ENCODE results near the gene MMEL1.
A peak's percentile ranks its signal among the peaks of the same experiment; 100 is the strongest.

Gene MMEL1

GRCh38 chr1:2642560-2643413, 10.0 kb upstream of the MMEL1 start (continued):
- no peak for TF ChIP-seq ZNF843 (tag by site-specific recombination; IDR thresholded peaks at IDR 0.05)
- TF ChIP-seq HOXD13 (CRISPR knock-in tag; IDR thresholded peaks at IDR 0.05; ENCODE audit: borderline replicate concordance): no peak
- TF ChIP-seq KLF8 (tag by site-specific recombination; IDR thresholded peaks at IDR 0.05): peak; percentile 40; the same call in 1 of the 2 replicates
- TF ChIP-seq ZNF670 (tag by site-specific recombination; IDR thresholded peaks at IDR 0.05; ENCODE audit: low read depth): no peak
- TF ChIP-seq KLF7 (tag by site-specific recombination; IDR thresholded peaks at IDR 0.05; ENCODE audit: borderline replicate concordance): no peak
- TF ChIP-seq, protein P1, sequence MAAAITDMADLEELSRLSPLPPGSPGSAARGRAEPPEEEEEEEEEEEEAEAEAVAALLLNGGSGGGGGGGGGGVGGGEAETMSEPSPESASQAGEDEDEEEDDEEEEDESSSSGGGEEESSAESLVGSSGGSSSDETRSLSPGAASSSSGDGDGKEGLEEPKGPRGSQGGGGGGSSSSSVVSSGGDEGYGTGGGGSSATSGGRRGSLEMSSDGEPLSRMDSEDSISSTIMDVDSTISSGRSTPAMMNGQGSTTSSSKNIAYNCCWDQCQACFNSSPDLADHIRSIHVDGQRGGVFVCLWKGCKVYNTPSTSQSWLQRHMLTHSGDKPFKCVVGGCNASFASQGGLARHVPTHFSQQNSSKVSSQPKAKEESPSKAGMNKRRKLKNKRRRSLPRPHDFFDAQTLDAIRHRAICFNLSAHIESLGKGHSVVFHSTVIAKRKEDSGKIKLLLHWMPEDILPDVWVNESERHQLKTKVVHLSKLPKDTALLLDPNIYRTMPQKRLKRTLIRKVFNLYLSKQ (tag by site-specific recombination; IDR thresholded peaks at IDR 0.05; ENCODE audit: borderline replicate concordance): no peak
- peak; percentile 31; the same call in 1 of the 2 replicates for TF ChIP-seq ZEB2 (tag by site-specific recombination; IDR thresholded peaks at IDR 0.05)
- no peak for TF ChIP-seq ZFP69B (tag by site-specific recombination; IDR thresholded peaks at IDR 0.05)
- TF ChIP-seq ZNF558 (tag by site-specific recombination; IDR thresholded peaks at IDR 0.05): no peak
- no peak for TF ChIP-seq ZNF214 (tag by site-specific recombination; IDR thresholded peaks at IDR 0.05; ENCODE audit: borderline replicate concordance)
- TF ChIP-seq ZNF692 (tag by site-specific recombination; IDR thresholded peaks at IDR 0.05): 0 out of 2 replicates have a peak, but pooled peaks have one; percentile 62
- peak; percentile 62 for TF ChIP-seq CTCF (tag by site-specific recombination; IDR thresholded peaks at IDR 0.05)
- no peak for TF ChIP-seq ZNF175 (tag by site-specific recombination; IDR thresholded peaks at IDR 0.05)
- TF ChIP-seq ZNF311 (tag by site-specific recombination; IDR thresholded peaks at IDR 0.05; ENCODE audit: borderline replicate concordance): no peak
- no peak for TF ChIP-seq ZNF292 (tag by site-specific recombination; IDR thresholded peaks at IDR 0.05; ENCODE audit: borderline replicate concordance, low read depth)
- no peak for TF ChIP-seq SETDB1 (IDR thresholded peaks at IDR 0.05; ENCODE audit: insufficient read length, low read length)
- TF ChIP-seq ZNF394 (tag by site-specific recombination; IDR thresholded peaks at IDR 0.05; ENCODE audit: borderline replicate concordance): no peak
- TF ChIP-seq, protein P2, sequence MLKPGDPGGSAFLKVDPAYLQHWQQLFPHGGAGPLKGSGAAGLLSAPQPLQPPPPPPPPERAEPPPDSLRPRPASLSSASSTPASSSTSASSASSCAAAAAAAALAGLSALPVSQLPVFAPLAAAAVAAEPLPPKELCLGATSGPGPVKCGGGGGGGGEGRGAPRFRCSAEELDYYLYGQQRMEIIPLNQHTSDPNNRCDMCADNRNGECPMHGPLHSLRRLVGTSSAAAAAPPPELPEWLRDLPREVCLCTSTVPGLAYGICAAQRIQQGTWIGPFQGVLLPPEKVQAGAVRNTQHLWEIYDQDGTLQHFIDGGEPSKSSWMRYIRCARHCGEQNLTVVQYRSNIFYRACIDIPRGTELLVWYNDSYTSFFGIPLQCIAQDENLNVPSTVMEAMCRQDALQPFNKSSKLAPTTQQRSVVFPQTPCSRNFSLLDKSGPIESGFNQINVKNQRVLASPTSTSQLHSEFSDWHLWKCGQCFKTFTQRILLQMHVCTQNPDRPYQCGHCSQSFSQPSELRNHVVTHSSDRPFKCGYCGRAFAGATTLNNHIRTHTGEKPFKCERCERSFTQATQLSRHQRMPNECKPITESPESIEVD (tag by site-specific recombination; IDR thresholded peaks at IDR 0.05): no peak
- no peak for TF ChIP-seq ZNF664 (tag by site-specific recombination; IDR thresholded peaks at IDR 0.05)
- no peak for TF ChIP-seq ZNF248 (tag by site-specific recombination; IDR thresholded peaks at IDR 0.05)
- no peak for TF ChIP-seq ZNF571 (tag by site-specific recombination; IDR thresholded peaks at IDR 0.05)
- no peak for TF ChIP-seq YY2 (tag by site-specific recombination; IDR thresholded peaks at IDR 0.05)
- no peak for TF ChIP-seq ZNF660 (tag by site-specific recombination; IDR thresholded peaks at IDR 0.05)
- no peak for TF ChIP-seq ZNF114 (tag by site-specific recombination; IDR thresholded peaks at IDR 0.05)
- TF ChIP-seq ZNF398 (tag by site-specific recombination; IDR thresholded peaks at IDR 0.05): peak; percentile 90
- no peak for TF ChIP-seq ZNF510 (tag by site-specific recombination; IDR thresholded peaks at IDR 0.05; ENCODE audit: insufficient replicate concordance)
- TF ChIP-seq, protein P3, sequence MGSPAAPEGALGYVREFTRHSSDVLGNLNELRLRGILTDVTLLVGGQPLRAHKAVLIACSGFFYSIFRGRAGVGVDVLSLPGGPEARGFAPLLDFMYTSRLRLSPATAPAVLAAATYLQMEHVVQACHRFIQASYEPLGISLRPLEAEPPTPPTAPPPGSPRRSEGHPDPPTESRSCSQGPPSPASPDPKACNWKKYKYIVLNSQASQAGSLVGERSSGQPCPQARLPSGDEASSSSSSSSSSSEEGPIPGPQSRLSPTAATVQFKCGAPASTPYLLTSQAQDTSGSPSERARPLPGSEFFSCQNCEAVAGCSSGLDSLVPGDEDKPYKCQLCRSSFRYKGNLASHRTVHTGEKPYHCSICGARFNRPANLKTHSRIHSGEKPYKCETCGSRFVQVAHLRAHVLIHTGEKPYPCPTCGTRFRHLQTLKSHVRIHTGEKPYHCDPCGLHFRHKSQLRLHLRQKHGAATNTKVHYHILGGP (tag by site-specific recombination; IDR thresholded peaks at IDR 0.05): no peak
- no peak; the same call in 1 of the 2 replicates for TF ChIP-seq ZBTB7A (tag by site-specific recombination; IDR thresholded peaks at IDR 0.05; ENCODE audit: low read depth)
